HEK293 (cell line): ENCODE results near the gene ATPAF2.

Experiments
- HOXD13 ChIP-seq: sonication (generic); formaldehyde crosslinking; IDR thresholded peaks from 2 replicates; pipeline ENCODE4 v1.8.0; 2022; ENCODE audit warnings: missing genetic modification reagents, borderline replicate concordance
- SP2 ChIP-seq: fragments of 450-650 bp; formaldehyde crosslinking; IDR thresholded peaks from 2 replicates; pipeline ENCODE4 v1.5.1; 2016; ENCODE audit warnings: missing biosample characterization, missing genetic modification characterization
- TCF7L2 ChIP-seq: IDR thresholded peaks from 2 replicates; pipeline ENCODE4 v1.6.1; 2011; ENCODE audit warnings: low read depth, mild to moderate bottlenecking, inconsistent platforms, low read length, moderate library complexity, borderline replicate concordance
- TRIM28 ChIP-seq: IDR thresholded peaks from 2 replicates; pipeline ENCODE4 v1.6.1; 2011; ENCODE audit warnings: low read length, control low read depth, borderline replicate concordance
- ZNF121 ChIP-seq: fragments of 450-650 bp; formaldehyde crosslinking; IDR thresholded peaks from 2 replicates; pipeline ENCODE4 v1.5.1; 2016; ENCODE audit warnings: missing biosample characterization, missing genetic modification characterization
- ZNF302 ChIP-seq: fragments of 450-650 bp; formaldehyde crosslinking; IDR thresholded peaks from 2 replicates; pipeline ENCODE4 v1.5.1; 2016; ENCODE audit warnings: missing biosample characterization, missing genetic modification characterization, low read depth
- ZNF529 ChIP-seq: fragments of 450-650 bp; formaldehyde crosslinking; IDR thresholded peaks from 2 replicates; pipeline ENCODE4 v1.5.1; 2017; ENCODE audit warnings: missing genetic modification characterization, missing biosample characterization; ENCODE audit not compliant: insufficient replicate concordance
- ZNF585B ChIP-seq: fragments of 450-650 bp; formaldehyde crosslinking; IDR thresholded peaks from 2 replicates; pipeline ENCODE4 v1.5.1; 2016; ENCODE audit warnings: missing biosample characterization, missing genetic modification characterization
- ZNF654 ChIP-seq: fragments of 450-650 bp; formaldehyde crosslinking; IDR thresholded peaks from 2 replicates; pipeline ENCODE4 v1.5.1; 2016; ENCODE audit warnings: low read depth, missing biosample characterization, missing genetic modification characterization
- ZNF768 ChIP-seq: fragments of 450-650 bp; formaldehyde crosslinking; IDR thresholded peaks from 2 replicates; pipeline ENCODE4 v1.5.1; 2018; ENCODE audit warnings: missing biosample characterization, mild to moderate bottlenecking, missing genetic modification characterization
- TF ChIP-seq, protein P1 (sequence below): fragments of 450-650 bp; formaldehyde crosslinking; IDR thresholded peaks from 2 replicates; pipeline ENCODE4 v1.5.1; 2016; ENCODE audit warnings: missing biosample characterization, missing genetic modification characterization
- TF ChIP-seq, protein P2 (sequence below): fragments of 450-650 bp; formaldehyde crosslinking; IDR thresholded peaks from 2 replicates; pipeline ENCODE4 v1.5.1; 2016; ENCODE audit warnings: missing biosample characterization, missing genetic modification characterization, borderline replicate concordance
- TF ChIP-seq, protein P3 (sequence below): fragments of 450-650 bp; formaldehyde crosslinking; IDR thresholded peaks from 2 replicates; pipeline ENCODE4 v1.5.1; 2016; ENCODE audit warnings: missing biosample characterization, missing genetic modification characterization
- TF ChIP-seq, protein P4 (sequence below): fragments of 450-650 bp; formaldehyde crosslinking; IDR thresholded peaks from 2 replicates; pipeline ENCODE4 v1.5.1; 2017; ENCODE audit warnings: missing biosample characterization, missing genetic modification characterization

DNA sequence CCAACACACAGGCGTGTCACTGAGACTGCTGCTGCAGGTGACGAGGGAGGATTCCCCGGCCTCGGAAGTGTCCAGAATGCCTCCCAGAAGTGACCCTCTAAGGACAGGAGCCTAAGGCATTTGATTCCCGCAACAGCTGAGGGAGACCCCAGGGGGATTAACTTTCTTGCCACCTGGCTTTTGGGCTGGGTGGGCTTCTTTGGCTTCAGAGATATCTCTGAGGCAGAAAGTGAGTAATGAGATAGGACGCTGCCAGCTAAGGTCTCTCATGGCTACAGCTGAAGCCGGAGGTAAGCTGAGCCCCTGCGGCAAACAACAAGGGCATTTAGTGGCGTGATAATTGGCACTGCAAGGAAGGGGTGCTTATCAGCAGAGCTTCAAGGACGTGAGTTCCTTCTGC, 49.4 kb downstream of the ATPAF2 start:
- TF ChIP-seq TRIM28 (no peak), HOXD13 (CRISPR knock-in tag) (no peak), ZNF529 (no peak), TCF7L2 (no peak), SP2 (tag by site-specific recombination) (no peak), ZNF654 (tag by site-specific recombination) (no peak), ZNF585B (tag by site-specific recombination) (no peak), ZNF121 (tag by site-specific recombination) (no peak), ZNF302 (tag by site-specific recombination) (no peak), ZNF768 (tag by site-specific recombination) (no peak)
- TF ChIP-seq, protein P1, sequence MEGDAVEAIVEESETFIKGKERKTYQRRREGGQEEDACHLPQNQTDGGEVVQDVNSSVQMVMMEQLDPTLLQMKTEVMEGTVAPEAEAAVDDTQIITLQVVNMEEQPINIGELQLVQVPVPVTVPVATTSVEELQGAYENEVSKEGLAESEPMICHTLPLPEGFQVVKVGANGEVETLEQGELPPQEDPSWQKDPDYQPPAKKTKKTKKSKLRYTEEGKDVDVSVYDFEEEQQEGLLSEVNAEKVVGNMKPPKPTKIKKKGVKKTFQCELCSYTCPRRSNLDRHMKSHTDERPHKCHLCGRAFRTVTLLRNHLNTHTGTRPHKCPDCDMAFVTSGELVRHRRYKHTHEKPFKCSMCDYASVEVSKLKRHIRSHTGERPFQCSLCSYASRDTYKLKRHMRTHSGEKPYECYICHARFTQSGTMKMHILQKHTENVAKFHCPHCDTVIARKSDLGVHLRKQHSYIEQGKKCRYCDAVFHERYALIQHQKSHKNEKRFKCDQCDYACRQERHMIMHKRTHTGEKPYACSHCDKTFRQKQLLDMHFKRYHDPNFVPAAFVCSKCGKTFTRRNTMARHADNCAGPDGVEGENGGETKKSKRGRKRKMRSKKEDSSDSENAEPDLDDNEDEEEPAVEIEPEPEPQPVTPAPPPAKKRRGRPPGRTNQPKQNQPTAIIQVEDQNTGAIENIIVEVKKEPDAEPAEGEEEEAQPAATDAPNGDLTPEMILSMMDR (tag by site-specific recombination), result no peak
- TF ChIP-seq, protein P2, sequence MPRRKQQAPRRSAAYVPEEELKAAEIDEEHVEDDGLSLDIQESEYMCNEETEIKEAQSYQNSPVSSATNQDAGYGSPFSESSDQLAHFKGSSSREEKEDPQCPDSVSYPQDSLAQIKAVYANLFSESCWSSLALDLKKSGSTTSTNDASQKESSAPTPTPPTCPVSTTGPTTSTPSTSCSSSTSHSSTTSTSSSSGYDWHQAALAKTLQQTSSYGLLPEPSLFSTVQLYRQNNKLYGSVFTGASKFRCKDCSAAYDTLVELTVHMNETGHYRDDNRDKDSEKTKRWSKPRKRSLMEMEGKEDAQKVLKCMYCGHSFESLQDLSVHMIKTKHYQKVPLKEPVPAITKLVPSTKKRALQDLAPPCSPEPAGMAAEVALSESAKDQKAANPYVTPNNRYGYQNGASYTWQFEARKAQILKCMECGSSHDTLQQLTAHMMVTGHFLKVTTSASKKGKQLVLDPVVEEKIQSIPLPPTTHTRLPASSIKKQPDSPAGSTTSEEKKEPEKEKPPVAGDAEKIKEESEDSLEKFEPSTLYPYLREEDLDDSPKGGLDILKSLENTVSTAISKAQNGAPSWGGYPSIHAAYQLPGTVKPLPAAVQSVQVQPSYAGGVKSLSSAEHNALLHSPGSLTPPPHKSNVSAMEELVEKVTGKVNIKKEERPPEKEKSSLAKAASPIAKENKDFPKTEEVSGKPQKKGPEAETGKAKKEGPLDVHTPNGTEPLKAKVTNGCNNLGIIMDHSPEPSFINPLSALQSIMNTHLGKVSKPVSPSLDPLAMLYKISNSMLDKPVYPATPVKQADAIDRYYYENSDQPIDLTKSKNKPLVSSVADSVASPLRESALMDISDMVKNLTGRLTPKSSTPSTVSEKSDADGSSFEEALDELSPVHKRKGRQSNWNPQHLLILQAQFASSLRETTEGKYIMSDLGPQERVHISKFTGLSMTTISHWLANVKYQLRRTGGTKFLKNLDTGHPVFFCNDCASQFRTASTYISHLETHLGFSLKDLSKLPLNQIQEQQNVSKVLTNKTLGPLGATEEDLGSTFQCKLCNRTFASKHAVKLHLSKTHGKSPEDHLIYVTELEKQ (tag by site-specific recombination), result no peak
- TF ChIP-seq, protein P3, sequence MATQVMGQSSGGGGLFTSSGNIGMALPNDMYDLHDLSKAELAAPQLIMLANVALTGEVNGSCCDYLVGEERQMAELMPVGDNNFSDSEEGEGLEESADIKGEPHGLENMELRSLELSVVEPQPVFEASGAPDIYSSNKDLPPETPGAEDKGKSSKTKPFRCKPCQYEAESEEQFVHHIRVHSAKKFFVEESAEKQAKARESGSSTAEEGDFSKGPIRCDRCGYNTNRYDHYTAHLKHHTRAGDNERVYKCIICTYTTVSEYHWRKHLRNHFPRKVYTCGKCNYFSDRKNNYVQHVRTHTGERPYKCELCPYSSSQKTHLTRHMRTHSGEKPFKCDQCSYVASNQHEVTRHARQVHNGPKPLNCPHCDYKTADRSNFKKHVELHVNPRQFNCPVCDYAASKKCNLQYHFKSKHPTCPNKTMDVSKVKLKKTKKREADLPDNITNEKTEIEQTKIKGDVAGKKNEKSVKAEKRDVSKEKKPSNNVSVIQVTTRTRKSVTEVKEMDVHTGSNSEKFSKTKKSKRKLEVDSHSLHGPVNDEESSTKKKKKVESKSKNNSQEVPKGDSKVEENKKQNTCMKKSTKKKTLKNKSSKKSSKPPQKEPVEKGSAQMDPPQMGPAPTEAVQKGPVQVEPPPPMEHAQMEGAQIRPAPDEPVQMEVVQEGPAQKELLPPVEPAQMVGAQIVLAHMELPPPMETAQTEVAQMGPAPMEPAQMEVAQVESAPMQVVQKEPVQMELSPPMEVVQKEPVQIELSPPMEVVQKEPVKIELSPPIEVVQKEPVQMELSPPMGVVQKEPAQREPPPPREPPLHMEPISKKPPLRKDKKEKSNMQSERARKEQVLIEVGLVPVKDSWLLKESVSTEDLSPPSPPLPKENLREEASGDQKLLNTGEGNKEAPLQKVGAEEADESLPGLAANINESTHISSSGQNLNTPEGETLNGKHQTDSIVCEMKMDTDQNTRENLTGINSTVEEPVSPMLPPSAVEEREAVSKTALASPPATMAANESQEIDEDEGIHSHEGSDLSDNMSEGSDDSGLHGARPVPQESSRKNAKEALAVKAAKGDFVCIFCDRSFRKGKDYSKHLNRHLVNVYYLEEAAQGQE, result no peak
- TF ChIP-seq, protein P4, sequence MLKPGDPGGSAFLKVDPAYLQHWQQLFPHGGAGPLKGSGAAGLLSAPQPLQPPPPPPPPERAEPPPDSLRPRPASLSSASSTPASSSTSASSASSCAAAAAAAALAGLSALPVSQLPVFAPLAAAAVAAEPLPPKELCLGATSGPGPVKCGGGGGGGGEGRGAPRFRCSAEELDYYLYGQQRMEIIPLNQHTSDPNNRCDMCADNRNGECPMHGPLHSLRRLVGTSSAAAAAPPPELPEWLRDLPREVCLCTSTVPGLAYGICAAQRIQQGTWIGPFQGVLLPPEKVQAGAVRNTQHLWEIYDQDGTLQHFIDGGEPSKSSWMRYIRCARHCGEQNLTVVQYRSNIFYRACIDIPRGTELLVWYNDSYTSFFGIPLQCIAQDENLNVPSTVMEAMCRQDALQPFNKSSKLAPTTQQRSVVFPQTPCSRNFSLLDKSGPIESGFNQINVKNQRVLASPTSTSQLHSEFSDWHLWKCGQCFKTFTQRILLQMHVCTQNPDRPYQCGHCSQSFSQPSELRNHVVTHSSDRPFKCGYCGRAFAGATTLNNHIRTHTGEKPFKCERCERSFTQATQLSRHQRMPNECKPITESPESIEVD (tag by site-specific recombination), result no peak
